ENCODE measurements around the gene TBL3.

- TF ChIP-seq POLR2A (IDR thresholded peaks at IDR 0.05) = no peak
- no peak for TF ChIP-seq CTCF (IDR thresholded peaks at IDR 0.05)
Measured at GRCh38 chr16:2028146-2028545, 56.3 kb downstream of the TBL3 start.

Measured in right lobe of liver (tissue), 4 donors.